GM12891 (cell line): Measurements from ENCODE around the gene CLUH.

ENCODE experiments used
- PAX5 ChIP-seq: IDR thresholded peaks from 2 replicates; pipeline ENCODE4 v1.6.1; 2011; ENCODE audit warnings: low read length, moderate library complexity, mild to moderate bottlenecking; ENCODE audit not compliant: insufficient read depth, severe bottlenecking
- POLR2A ChIP-seq: IDR thresholded peaks from 2 replicates; pipeline ENCODE4 v1.6.1; 2011; ENCODE audit warnings: low read depth, low read length, control low read depth
- POLR2AphosphoS5 ChIP-seq: IDR thresholded peaks from 2 replicates; pipeline ENCODE4 v1.6.1; 2011; ENCODE audit warnings: low read depth, low read length, control low read depth
- POU2F2 ChIP-seq: IDR thresholded peaks from 2 replicates; pipeline ENCODE4 v1.6.1; 2011; ENCODE audit warnings: low read depth, mild to moderate bottlenecking, control low read depth, low read length, moderate library complexity
- SPI1 ChIP-seq: IDR thresholded peaks from 2 replicates; pipeline ENCODE4 v1.6.1; 2011; ENCODE audit warnings: low read depth, low read length, control low read depth
- TAF1 ChIP-seq: IDR thresholded peaks from 2 replicates; pipeline ENCODE4 v1.6.1; 2011; ENCODE audit warnings: low read depth, low read length, control low read depth

- TF ChIP-seq POLR2A (no peak), POLR2AphosphoS5 (peak; percentile 70), TAF1 (no peak), SPI1 (no peak), PAX5 (no peak), POU2F2 (0 out of 2 replicates have a peak, but pooled peaks have one; percentile 6)
These were observed 22.9 kb downstream of the CLUH start for GRCh38 chr17:2688351-2689342.
